LNCaP clone FGC (cell line): ENCODE measurements around the gene PNPLA6.

Source experiments
- DNase-seq: peaks from one replicate; pipeline ENCODE4 v3.0.0-alpha.2; 2011; ENCODE audit warnings: low read depth
- H3K4me3 ChIP-seq: 2 replicates; pipeline ENCODE4 v1.5.1; 2011; ENCODE audit warnings: mild to moderate bottlenecking, low read depth, low read length, control low read depth
- TF ChIP-seq, protein P1 (sequence below): IDR thresholded peaks from 2 replicates; pipeline ENCODE4 v1.5.1; 2012; ENCODE audit warnings: mild to moderate bottlenecking; ENCODE audit not compliant: control insufficient read depth, insufficient read depth; ENCODE audit errors: extremely low read depth

Gene PNPLA6

GRCh38 chr19:7494416-7495098, 41.0 kb upstream of the PNPLA6 start:
- TF ChIP-seq, protein P1, sequence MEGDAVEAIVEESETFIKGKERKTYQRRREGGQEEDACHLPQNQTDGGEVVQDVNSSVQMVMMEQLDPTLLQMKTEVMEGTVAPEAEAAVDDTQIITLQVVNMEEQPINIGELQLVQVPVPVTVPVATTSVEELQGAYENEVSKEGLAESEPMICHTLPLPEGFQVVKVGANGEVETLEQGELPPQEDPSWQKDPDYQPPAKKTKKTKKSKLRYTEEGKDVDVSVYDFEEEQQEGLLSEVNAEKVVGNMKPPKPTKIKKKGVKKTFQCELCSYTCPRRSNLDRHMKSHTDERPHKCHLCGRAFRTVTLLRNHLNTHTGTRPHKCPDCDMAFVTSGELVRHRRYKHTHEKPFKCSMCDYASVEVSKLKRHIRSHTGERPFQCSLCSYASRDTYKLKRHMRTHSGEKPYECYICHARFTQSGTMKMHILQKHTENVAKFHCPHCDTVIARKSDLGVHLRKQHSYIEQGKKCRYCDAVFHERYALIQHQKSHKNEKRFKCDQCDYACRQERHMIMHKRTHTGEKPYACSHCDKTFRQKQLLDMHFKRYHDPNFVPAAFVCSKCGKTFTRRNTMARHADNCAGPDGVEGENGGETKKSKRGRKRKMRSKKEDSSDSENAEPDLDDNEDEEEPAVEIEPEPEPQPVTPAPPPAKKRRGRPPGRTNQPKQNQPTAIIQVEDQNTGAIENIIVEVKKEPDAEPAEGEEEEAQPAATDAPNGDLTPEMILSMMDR: no peak
- H3K4me3 ChIP-seq: no peak overlapping the region
- no peak for DNase-seq

GRCh38 chr19:7497292-7497691, 38.2 kb upstream of the PNPLA6 start:
- TF ChIP-seq, protein P1: peak; percentile 20; the same call in 1 of the 2 replicates
- no peak overlapping the region for H3K4me3 ChIP-seq
- DNase-seq: no peak

GRCh38 chr19:7500811-7501450, 34.6 kb upstream of the PNPLA6 start:
- TF ChIP-seq, protein P1: 0 out of 2 replicates have a peak, but pooled peaks have one; percentile 6
- H3K4me3 ChIP-seq: peak overlapping the region; percentile 51
- peak; percentile 83 for DNase-seq

- H3K4me3 ChIP-seq: no peak overlapping the region
- no peak for DNase-seq
- TF ChIP-seq, protein P1: no peak
Observed at GRCh38 chr19:7502552-7502951, 33.0 kb upstream of the PNPLA6 start.

GRCh38 chr19:7504684-7505083, 30.8 kb upstream of the PNPLA6 start:
- no peak overlapping the region for H3K4me3 ChIP-seq
- no peak for DNase-seq
- TF ChIP-seq, protein P1: no peak

DNA sequence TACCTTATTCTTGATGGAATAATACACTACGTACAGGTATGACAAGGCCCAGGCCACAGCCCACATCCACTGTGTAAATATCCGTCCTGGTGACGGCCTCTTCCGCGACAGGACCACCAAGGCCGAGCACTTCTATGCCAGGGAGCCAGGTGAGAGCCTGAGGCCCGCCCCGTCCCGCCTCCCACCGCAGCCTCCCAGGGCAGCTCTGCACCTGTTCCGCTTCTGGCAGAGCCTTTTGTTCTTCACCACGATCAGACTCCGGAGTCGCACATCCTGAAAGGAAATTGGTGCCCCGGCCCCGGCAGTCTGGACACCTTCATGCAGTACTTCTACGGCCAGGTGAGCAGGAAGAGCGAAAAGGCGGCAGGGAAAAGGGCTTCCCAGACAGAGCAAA, 30.2 kb upstream of the PNPLA6 start:
- TF ChIP-seq, protein P1: no peak
- peak overlapping the region; percentile 54 for H3K4me3 ChIP-seq
- DNase-seq: no peak
